Endothelial cell of umbilical vein (primary cell): ENCODE measurements around the gene RHOH. TPM values are rescaled to one million over a fixed set of nuclear protein-coding genes. Genes with fewer than 3 reads are reported as not detected.

Experiments
- BruUV-seq: library from RNA; stranded (reverse); fragments of 400-500 nt; replicated peaks from 2 replicates; lab custom pipeline; 2021; lab: Mats Ljungman, UMichigan
- CTCF ChIA-PET: fragments of 300-600, 350-600 bp; sonication (Branson Sonifier 250); formaldehyde crosslinking; loops from one replicate; lab custom pipeline; 2021; ENCODE audit warnings: antibody characterized with exemption, inconsistent platforms; lab: Charles Lee
- POLR2A ChIA-PET: fragments of 300-600, 350-600 bp; sonication (Branson Sonifier 250); formaldehyde crosslinking; loops from one replicate; lab custom pipeline; 2021; ENCODE audit warnings: antibody characterized with exemption, inconsistent platforms; lab: Charles Lee
- DNase-seq: peaks from one replicate; pipeline ENCODE4 v3.0.0-alpha.2; 2011; ENCODE audit warnings: low read depth, low spot score
- FAIRE-seq: peaks from 2 replicates; lab custom pipeline; 2011; peaks lifted over from hg19 to GRCh38; lab: Jason Lieb, UNC
- H2AFZ ChIP-seq: 2 replicates; pipeline ENCODE4 v1.6.0; 2012; ENCODE audit warnings: low read depth, low read length, control low read depth, inconsistent platforms
- H3K27ac ChIP-seq: 2 replicates; pipeline ENCODE4 v1.5.1; 2011; ENCODE audit warnings: low read depth, mild to moderate bottlenecking, control low read depth, low read length, moderate library complexity; ENCODE audit not compliant: insufficient read depth
- H3K27me3 ChIP-seq, 2 experiments: 2 replicates each; pipeline versions ENCODE4 v1.6.0 to v1.6.1; 2011; ENCODE audit warnings: low read length in 2 of 2, mixed read lengths in 1 of 2; ENCODE audit not compliant: control insufficient read depth in 2 of 2, insufficient read depth in 2 of 2
- H3K36me3 ChIP-seq, 2 experiments: 2 replicates in 1 of 2; 3 replicates in 1 of 2; pipeline ENCODE4 v1.5.1; 2011; ENCODE audit warnings: low read length in 2 of 2, mild to moderate bottlenecking in 1 of 2, moderate library complexity in 1 of 2; ENCODE audit not compliant: control insufficient read depth in 2 of 2, insufficient read depth in 2 of 2; ENCODE audit errors: extremely low read depth in 1 of 2
- H3K4me1 ChIP-seq: 3 replicates; pipeline ENCODE4 v1.5.1; 2011; ENCODE audit warnings: mild to moderate bottlenecking, low read length; ENCODE audit not compliant: control insufficient read depth, insufficient read depth; ENCODE audit errors: extremely low read depth
- H3K4me2 ChIP-seq: 2 replicates; pipeline ENCODE4 v1.6.1; 2011; ENCODE audit warnings: low read length, control low read depth, mixed read lengths; ENCODE audit not compliant: insufficient read depth
- H3K4me3 ChIP-seq, 3 experiments: fragments of 200-600 bp in 1 of 3; sonication (generic), shearing (Covaris generic) in 1 of 3; replicated peaks in 1 of 3; 2 replicates each; pipeline ENCODE4 v1.5.1; 2011 to 2016; ENCODE audit warnings: control low read depth in 3 of 3, low read length in 3 of 3, mild to moderate bottlenecking in 2 of 3, inconsistent platforms in 1 of 3, low read depth in 1 of 3, moderate library complexity in 1 of 3; ENCODE audit not compliant: insufficient read depth in 1 of 3
- H3K79me2 ChIP-seq: 2 replicates; pipeline ENCODE4 v1.6.0; 2012; ENCODE audit warnings: low read length, inconsistent platforms; ENCODE audit not compliant: control insufficient read depth, insufficient read depth
- H3K9ac ChIP-seq: replicated peaks from 2 replicates; pipeline ENCODE3; 2011; ENCODE audit warnings: low read length, control low read depth; ENCODE audit not compliant: insufficient read depth; ENCODE audit errors: extremely low read depth
- H3K9me1 ChIP-seq: replicated peaks from 3 replicates; pipeline ENCODE4 v1.6.0; 2011; ENCODE audit warnings: mild to moderate bottlenecking, low read length; ENCODE audit not compliant: control insufficient read depth, insufficient read depth; ENCODE audit errors: extremely low read depth
- H3K9me3 ChIP-seq: replicated peaks from 2 replicates; pipeline ENCODE4 v1.5.1; 2012; ENCODE audit warnings: low read length, inconsistent platforms; ENCODE audit not compliant: control insufficient read depth, insufficient read depth
- H4K20me1 ChIP-seq: replicated peaks from 2 replicates; pipeline ENCODE3; 2011; ENCODE audit warnings: mild to moderate bottlenecking, low read length; ENCODE audit not compliant: control insufficient read depth, insufficient read depth; ENCODE audit errors: extremely low read depth
- CTCF ChIP-seq, 2 donors: IDR thresholded peaks; 1 replicate in 1 of 2; 2 replicates in 1 of 2; pipeline ENCODE4 v1.5.1; 2011; ENCODE audit warnings: low read length in 2 of 2, mild to moderate bottlenecking in 2 of 2, moderate library complexity in 2 of 2, control low read depth in 1 of 2, inconsistent platforms in 1 of 2, low read depth in 1 of 2; ENCODE audit not compliant: insufficient read depth in 1 of 2; ENCODE audit errors: extremely low read depth in 1 of 2
- EZH2 ChIP-seq: IDR thresholded peaks from 2 replicates; pipeline ENCODE4 v1.6.1; 2012; ENCODE audit warnings: borderline replicate concordance, low read depth, mild to moderate bottlenecking, moderate library complexity, low read length, inconsistent platforms; ENCODE audit not compliant: severe bottlenecking
- FOS ChIP-seq: IDR thresholded peaks from 2 replicates; pipeline ENCODE4 v1.6.1; 2011; ENCODE audit warnings: mild to moderate bottlenecking, low read length, moderate library complexity, borderline replicate concordance; ENCODE audit not compliant: insufficient read depth
- GATA2 ChIP-seq: IDR thresholded peaks from 2 replicates; pipeline ENCODE4 v1.7.0; 2011; ENCODE audit warnings: low read depth, mild to moderate bottlenecking, moderate library complexity, mixed read lengths, low read length; ENCODE audit not compliant: insufficient read length, insufficient read depth
- JUN ChIP-seq: IDR thresholded peaks from 2 replicates; pipeline ENCODE4 v1.6.1; 2011; ENCODE audit warnings: borderline replicate concordance, low read depth; ENCODE audit not compliant: insufficient read length, insufficient read depth
- MAX ChIP-seq: IDR thresholded peaks from 2 replicates; pipeline ENCODE4 v1.6.1; 2011; ENCODE audit not compliant: insufficient read depth, insufficient read length
- MYC ChIP-seq: IDR thresholded peaks from one replicate; pipeline ENCODE4 v1.6.1; 2011; ENCODE audit warnings: mild to moderate bottlenecking, low read depth, low read length
- POLR2A ChIP-seq: IDR thresholded peaks from 2 replicates; pipeline ENCODE4 v1.6.1; 2012; ENCODE audit warnings: low read depth, mild to moderate bottlenecking, control low read depth, low read length
- POLR2AphosphoS5 ChIP-seq: IDR thresholded peaks from 2 replicates; pipeline ENCODE4 v1.6.1; 2012; ENCODE audit warnings: low read depth, mild to moderate bottlenecking, control low read depth, low read length, moderate library complexity; ENCODE audit not compliant: insufficient read depth
- dilution Hi-C: fragments of 300-500 bp; cut with MboI; formaldehyde crosslinking; loops from one replicate; pipeline ENCODE4 v1.15.0; 2019; ENCODE audit warnings: low sequenced_read_pairs; ENCODE audit not compliant: extremely low pct_ligation_motif_present
- intact Hi-C: fragments of 100-400 bp; cut with micrococcal nuclease; formaldehyde crosslinking; loops from one replicate; pipeline ENCODE4 v1.10.0; 2022
- polyA plus RNA-seq, 4 experiments: library from polyadenylated mRNA; depleted of rRNA in 3 of 4; stranded (reverse) in 3 of 4; unstranded in 1 of 4; fragments of >200 nt; gene quantifications; 2 replicates each; pipeline versions ENCODE4 v1.2.1 to v1.2.3, GENCODE V29; 2011 to 2012; ENCODE audit warnings: missing spikeins in 1 of 4
- total RNA-seq: library from RNA; stranded (reverse); gene quantifications from 2 replicates; pipeline ENCODE4 v1.2.3, GENCODE V29; 2021

The RHOH gene
- total and polyA plus RNA-seq, 2 donors (not counting 3 experiments of a cell fraction or from before 2014, with no cell fraction given): not detected

- Histone ChIP-seq H3K4me2 (no peak overlapping the region), H3K79me2 (no peaks in the 10 kb centered on the region), H3K27me3 (no peaks in the 10 kb centered on the region), H3K4me3 (no peak overlapping the region), H3K4me1 (no peaks in the 10 kb centered on the region), H2AFZ (no peak overlapping the region), H3K36me3 (no peaks in the 10 kb centered on the region), H3K9me3 (no peaks in the 10 kb centered on the region), H3K9me1 (no peaks in the 10 kb centered on the region), H4K20me1 (no peaks in the 10 kb centered on the region), H3K9ac (no peak overlapping the region), H3K27ac (no peak overlapping the region)
- dilution Hi-C loops: no loop called here
- no TSS peak for BruUV-seq
- ChIA-PET CTCF (interaction anchor here (1.4 kb wide), 1 partner anchor 44 kb away, joined by 3 read pairs; no protein-coding TSS in a partner anchor), POLR2A (no interaction called here)
- intact Hi-C loops: no loop called here
- no peak for DNase-seq
- TF ChIP-seq CTCF (IDR thresholded peaks at IDR 0.05; ENCODE audit: extremely low read depth in 1 of 2, insufficient read depth in 1 of 2, low read depth in 1 of 2, low read length in 2 of 2) (no peak), POLR2A (no peak), POLR2AphosphoS5 (no peak), JUN (no peak), MAX (no peak), EZH2 (no peak), GATA2 (no peak), MYC (no peak), FOS (no peak)
- no peak for FAIRE-seq
These were observed 69.1 kb downstream of the RHOH start for GRCh38 chr4:40265910-40266274.
